GM23248 (cell line): ENCODE results near the gene RACK1. TPM values are rescaled to one million over a fixed set of nuclear protein-coding genes. Genes with fewer than 3 reads are reported as not detected.
"Not testable (repeated sequence)": the region's sequence is repeated elsewhere in the genome, so short reads cannot be mapped to it uniquely, and the experiment has no call there.

Source experiments
- DNase-seq: peaks from one replicate; pipeline ENCODE4 v3.0.0-alpha.2; 2015
- H2AFZ ChIP-seq: fragments of 200-600 bp; sonication (generic); 2 replicates; pipeline ENCODE4 v1.6.1; 2016; ENCODE audit warnings: antibody characterized with exemption
- H3F3A ChIP-seq: fragments of 200-600 bp; sonication (generic); 2 replicates; pipeline ENCODE4 v1.6.1; 2016; ENCODE audit warnings: mild to moderate bottlenecking, antibody characterized with exemption, mixed run types; ENCODE audit not compliant: insufficient read depth
- H3K27ac ChIP-seq: fragments of 200-600 bp; sonication (generic); 2 replicates; pipeline ENCODE4 v1.5.1; 2016; ENCODE audit warnings: mild to moderate bottlenecking
- H3K27me3 ChIP-seq: fragments of 200-600 bp; sonication (generic); replicated peaks from 2 replicates; pipeline ENCODE4 v1.6.1; 2016; ENCODE audit warnings: mild to moderate bottlenecking; ENCODE audit not compliant: insufficient read depth
- H3K36me3 ChIP-seq: fragments of 200-600 bp; sonication (generic); 2 replicates; pipeline ENCODE4 v1.6.1; 2016; ENCODE audit warnings: low read depth, mild to moderate bottlenecking
- H3K4me1 ChIP-seq: fragments of 200-600 bp; sonication (generic); 2 replicates; pipeline ENCODE4 v1.6.1; 2016; ENCODE audit warnings: mild to moderate bottlenecking; ENCODE audit not compliant: insufficient read depth
- H3K4me2 ChIP-seq: fragments of 200-600 bp; sonication (generic); one replicate; pipeline ENCODE4 v1.6.1; 2016; ENCODE audit warnings: mild to moderate bottlenecking; ENCODE audit not compliant: unreplicated experiment
- H3K4me3 ChIP-seq: fragments of 200-600 bp; sonication (generic); 2 replicates; pipeline ENCODE4 v1.5.1; 2016; ENCODE audit warnings: mild to moderate bottlenecking
- H3K79me2 ChIP-seq: fragments of 200-600 bp; sonication (generic); 2 replicates; pipeline ENCODE4 v1.6.1; 2016; ENCODE audit warnings: mild to moderate bottlenecking; ENCODE audit not compliant: insufficient read depth
- H3K9ac ChIP-seq: fragments of 200-600 bp; sonication (generic); 2 replicates; pipeline ENCODE4 v1.6.1; 2016; ENCODE audit warnings: mild to moderate bottlenecking
- H3K9me2 ChIP-seq: fragments of 200-600 bp; sonication (generic); 2 replicates; pipeline ENCODE4 v1.6.1; 2016; ENCODE audit warnings: mixed run types, mild to moderate bottlenecking, moderate library complexity; ENCODE audit not compliant: insufficient read depth
- H3K9me3 ChIP-seq: fragments of 200-600 bp; sonication (generic); one replicate; pipeline ENCODE4 v1.6.1; 2017; ENCODE audit warnings: low read depth
- H4K20me1 ChIP-seq: fragments of 200-600 bp; sonication (generic); 2 replicates; pipeline ENCODE4 v1.6.0; 2016; ENCODE audit not compliant: insufficient read depth
- EZH2 ChIP-seq: fragments of 200-600 bp; sonication (generic); IDR thresholded peaks from 2 replicates; pipeline ENCODE4 v1.6.1; 2018; ENCODE audit warnings: antibody characterized with exemption, mild to moderate bottlenecking; ENCODE audit not compliant: insufficient read depth, poor library complexity, severe bottlenecking
- EZH2phosphoT487 ChIP-seq: fragments of 200-600 bp; sonication (generic); IDR thresholded peaks from 2 replicates; pipeline ENCODE4 v1.6.1; 2018; ENCODE audit warnings: antibody characterized with exemption, moderate library complexity, mild to moderate bottlenecking, low read depth; ENCODE audit not compliant: insufficient read depth
- WGBS, 2 experiments: methylation state at CpG; one replicate each; pipeline ENCODE4 v1.1.6; 2015 to 2017; ENCODE audit warnings: low lambda C conversion rate in 2 of 2, low coverage in 1 of 2; ENCODE audit errors: missing lambda C conversion rate in 2 of 2; 5-methylcytosine and 5-hydroxymethylcytosine counted together
- in situ Hi-C: fragments of 300-500 bp; cut with MboI; formaldehyde crosslinking; loops from 2 replicates; pipeline ENCODE4 v1.15.0; 2020
- polyA plus RNA-seq: library from polyadenylated mRNA; unstranded; fragments of >200 nt; fragmentation: Nextera tagmentation; extraction: Ambion mirVana; gene quantifications from 2 replicates; pipeline ENCODE4 v1.2.1, GENCODE V29; 2016
- total RNA-seq: library from RNA; depleted of rRNA; stranded (reverse); fragments of >200 nt; shearing (Covaris generic); gene quantifications from 2 replicates; pipeline ENCODE4 v1.2.3, GENCODE V29; 2014; rRNA removed

Gene RACK1
- total RNA-seq (2,598 and 3,224 TPM in 2 replicates), polyA plus RNA-seq (837 and 864 TPM in 2 replicates)

DNA sequence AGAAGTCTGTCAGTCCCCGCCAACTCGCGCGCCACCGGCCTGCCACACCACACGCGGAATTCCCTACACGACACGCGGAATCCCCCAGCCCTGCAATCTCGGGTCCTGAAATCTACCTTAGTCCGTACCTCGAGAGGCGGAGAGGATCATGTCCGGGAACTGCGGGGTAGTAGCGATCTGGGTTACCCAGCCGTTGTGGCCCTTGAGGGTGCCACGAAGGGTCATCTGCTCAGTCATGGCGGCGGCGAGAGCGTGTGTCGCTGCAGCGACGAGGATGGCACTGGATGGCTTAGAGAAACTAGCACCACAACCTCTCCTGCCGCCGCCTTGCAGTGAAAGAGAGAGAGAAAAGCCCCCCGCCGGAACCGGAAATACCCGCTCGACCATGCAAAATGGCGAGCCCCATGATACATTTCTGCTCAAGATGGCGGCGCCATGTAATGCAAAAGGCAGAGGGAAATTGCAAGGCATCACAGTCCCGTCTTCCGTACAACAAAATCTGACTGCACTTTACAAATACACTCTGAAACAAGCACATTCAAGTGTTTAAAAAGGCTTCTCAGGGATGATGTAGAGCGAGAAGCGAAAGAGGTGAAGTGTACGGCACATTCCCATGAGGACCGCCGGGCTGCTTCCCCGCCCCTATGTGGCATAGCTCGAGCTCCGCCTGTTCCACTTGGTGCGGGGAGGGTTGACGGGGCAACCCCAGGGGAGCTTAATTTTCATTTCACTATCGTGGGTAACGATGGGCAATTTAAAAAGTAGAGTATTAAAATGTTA, at the start of gene RACK1:
RACK1 (minus strand) TSS at position 343 of the 780 bp plus-strand sequence; CDS start at position 237, 106 bp downstream.
- no peaks in the 10 kb centered on the region for H3K27me3 ChIP-seq
- H3K4me3 ChIP-seq = peak within 1 kb of the TSS; percentile 87
- H3K9ac ChIP-seq = peak within 1 kb of the TSS; percentile 98
- peaks cover 53% of the 10 kb centered on the region for H3F3A ChIP-seq
- in situ Hi-C loops = no loop called here
- WGBS, 2 experiments = 1% methylated on average over 50 of the region's 50 CpGs
- peaks cover 39% of the 10 kb centered on the region for H3K4me1 ChIP-seq
- H3K9me2 ChIP-seq = no peaks in the 10 kb centered on the region
- H3K4me2 ChIP-seq = peak within 1 kb of the TSS; percentile 96
- H3K36me3 ChIP-seq = peaks cover 28% of the 10 kb centered on the region
- H4K20me1 ChIP-seq = peaks cover 13% of the 10 kb centered on the region
- DNase-seq = peak; percentile 95
- TF ChIP-seq EZH2 (no peak), EZH2phosphoT487 (no peak)
- peaks cover 88% of the 10 kb centered on the region for H3K79me2 ChIP-seq
- peak within 1 kb of the TSS; percentile 85 for H2AFZ ChIP-seq
- peak within 1 kb of the TSS; percentile 97 for H3K27ac ChIP-seq
- H3K9me3 ChIP-seq = no peaks in the 10 kb centered on the region

DNA sequence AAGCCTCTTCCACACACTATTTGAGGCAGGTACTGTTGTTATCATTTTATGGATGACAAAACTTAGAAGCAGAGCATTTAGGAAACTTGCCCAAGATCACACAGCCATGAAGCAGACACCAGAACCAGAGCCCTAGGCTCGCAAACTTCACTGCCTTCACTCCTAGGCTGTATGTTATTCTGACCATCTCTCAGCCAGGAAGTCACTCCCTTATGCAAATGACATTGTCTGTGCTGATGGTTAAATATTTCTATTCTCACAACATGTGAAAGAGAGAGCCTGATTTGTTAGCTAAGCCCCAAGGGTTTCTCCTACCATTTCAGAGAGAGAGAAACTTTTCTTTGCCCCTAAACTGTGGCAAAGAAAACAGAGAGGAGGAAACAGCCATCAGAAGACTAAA, 43.6 kb upstream of the RACK1 start:
- H3F3A ChIP-seq, H3K9me3 ChIP-seq, H2AFZ ChIP-seq, H3K79me2 ChIP-seq, H3K9ac ChIP-seq, in situ Hi-C loops, H3K4me3 ChIP-seq, H3K4me2 ChIP-seq, H3K9me2 ChIP-seq, DNase-seq, H3K27me3 ChIP-seq, H3K4me1 ChIP-seq, H3K36me3 ChIP-seq, H4K20me1 ChIP-seq, H3K27ac ChIP-seq: not testable (repeated sequence)
- WGBS, 2 experiments = 95 to 100% methylated on average over 1 of the region's 1 CpG

- H3K4me1 ChIP-seq, H3K4me3 ChIP-seq, H3K9me2 ChIP-seq, H3K27ac ChIP-seq, H3K27me3 ChIP-seq, H4K20me1 ChIP-seq, H2AFZ ChIP-seq, H3K9me3 ChIP-seq, H3K4me2 ChIP-seq, H3K79me2 ChIP-seq, in situ Hi-C loops, H3K9ac ChIP-seq, H3K36me3 ChIP-seq, H3F3A ChIP-seq, DNase-seq: not testable (repeated sequence)
- WGBS, 2 experiments = 87 to 91% methylated on average over 9 to 10 of the region's 10 CpGs
These were observed 42.4 kb upstream of the RACK1 start for GRCh38 chr5:181285962-181286705.

DNA sequence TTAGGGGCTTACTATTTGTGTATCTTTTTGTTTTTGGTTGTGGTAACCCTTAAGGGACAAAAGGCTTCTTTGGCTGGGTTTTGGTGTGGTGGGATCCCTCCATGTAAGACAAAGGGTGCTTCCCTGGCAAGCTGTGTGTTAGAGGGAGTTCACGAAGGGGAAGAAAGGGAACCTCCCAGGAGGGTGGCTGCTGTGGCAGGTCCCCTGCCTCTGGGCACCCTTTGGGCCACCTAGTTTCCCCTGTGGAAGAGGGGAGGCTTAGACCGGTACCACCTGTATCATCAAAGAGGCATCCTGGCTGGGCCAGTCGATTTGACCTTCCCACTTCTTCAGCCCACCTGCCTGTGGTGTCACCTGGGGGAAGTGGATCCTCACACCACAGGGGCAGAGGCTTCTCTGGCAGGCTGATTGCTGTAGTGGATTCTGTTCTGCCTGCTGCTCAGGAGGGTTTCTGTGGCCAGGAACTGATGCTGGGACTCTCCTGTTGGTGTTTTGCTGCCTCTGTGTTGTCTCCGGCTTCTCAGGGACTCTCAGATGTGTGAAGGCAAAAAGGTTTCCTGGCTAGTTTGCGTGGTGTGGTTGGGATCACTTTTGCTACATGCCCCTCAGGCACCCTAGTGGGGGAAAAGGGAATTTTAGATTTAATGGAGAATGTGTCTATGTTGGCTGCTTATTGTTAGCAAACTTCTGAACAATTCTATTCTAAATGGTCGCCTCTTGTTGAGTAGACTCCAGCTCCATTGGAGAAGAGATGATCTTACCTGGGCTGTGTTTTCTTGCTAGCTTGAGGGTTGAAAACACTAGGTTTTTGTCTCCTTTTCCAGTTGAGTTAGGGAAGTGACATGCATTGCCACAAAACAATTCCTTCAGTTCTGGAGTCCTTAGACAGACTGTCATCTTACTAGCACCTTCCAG, 40.4 kb upstream of the RACK1 start:
- H3K27ac ChIP-seq, H3K36me3 ChIP-seq, H3K4me3 ChIP-seq, H3F3A ChIP-seq, H3K9me2 ChIP-seq, H3K9ac ChIP-seq, H3K9me3 ChIP-seq, H4K20me1 ChIP-seq, H3K27me3 ChIP-seq, in situ Hi-C loops, DNase-seq, H3K4me1 ChIP-seq, H2AFZ ChIP-seq, H3K79me2 ChIP-seq, H3K4me2 ChIP-seq: not testable (repeated sequence)
- 48 to 52% methylated on average over 6 of the region's 6 CpGs for WGBS, 2 experiments
